Activated B cell treated with CpG ODN at 0.5 μM for 24 hours (primary cell): Measurements from ENCODE around the gene PLAAT3. TPM values are rescaled to one million over a fixed set of nuclear protein-coding genes. Genes with fewer than 3 reads are reported as not detected.

ENCODE experiments used
- ATAC-seq: fragments of 200-7000 bp; cut with Tn5 transposase; one replicate; pipeline ENCODE4 v1.10.0; 2021; ENCODE audit warnings: low read depth, mild to moderate bottlenecking, moderate library complexity
- CTCF ChIA-PET: fragments of 350-600 bp; sonication (Branson Sonifier 250); formaldehyde crosslinking; loops from one replicate; lab custom pipeline; 2021; ENCODE audit warnings: antibody characterized with exemption; lab: Charles Lee
- POLR2A ChIA-PET: fragments of 350-600 bp; sonication (Branson Sonifier 250); formaldehyde crosslinking; loops from one replicate; lab custom pipeline; 2021; ENCODE audit warnings: antibody characterized with exemption; lab: Charles Lee
- DNase-seq: peaks from one replicate; pipeline ENCODE4 v3.0.0; 2022
- H3K27ac Mint-ChIP-seq: one replicate; pipeline ENCODE4 v1.8.0; 2020; ENCODE audit warnings: mixed read lengths
- H3K27me3 Mint-ChIP-seq: one replicate; pipeline ENCODE4 v1.8.0; 2021; ENCODE audit warnings: mixed read lengths
- H3K36me3 Mint-ChIP-seq: one replicate; pipeline ENCODE4 v1.8.0; 2021; ENCODE audit warnings: low read depth, mixed read lengths
- H3K4me1 Mint-ChIP-seq: one replicate; pipeline ENCODE4 v1.8.0; 2021; ENCODE audit warnings: mixed read lengths
- H3K4me3 Mint-ChIP-seq: one replicate; pipeline ENCODE4 v1.8.0; 2020; ENCODE audit warnings: mild to moderate bottlenecking, mixed read lengths
- H3K9me3 Mint-ChIP-seq: one replicate; pipeline ENCODE4 v1.8.0; 2020; ENCODE audit warnings: mixed read lengths
- intact Hi-C: fragments of 100-400 bp; cut with micrococcal nuclease; formaldehyde crosslinking; loops from one replicate; pipeline ENCODE4 v1.15.1; 2024
- total RNA-seq: library from RNA; stranded (reverse); gene quantifications from 2 replicates; pipeline ENCODE4 v1.2.3, GENCODE V29; 2022
- TF ChIP-seq, protein P1 (sequence below): fragments of 200-600 bp; IDR thresholded peaks from one replicate; pipeline ENCODE4 v1.8.0; 2022; ENCODE audit warnings: antibody characterized with exemption, mild to moderate bottlenecking

Gene PLAAT3
- total RNA-seq, result 0.82 and 1.2 TPM in 2 replicates

- H3K4me1 Mint-ChIP-seq, result peaks cover 15% of the 10 kb centered on the region
- ChIA-PET CTCF (no interaction called here), POLR2A (interaction anchor here (0.5 kb wide), 1 partner anchor 1165 kb away, joined by 3 read pairs; no protein-coding TSS in a partner anchor)
- H3K4me3 Mint-ChIP-seq, result peak within 1 kb of the TSS; percentile 81
- TF ChIP-seq, protein P1, sequence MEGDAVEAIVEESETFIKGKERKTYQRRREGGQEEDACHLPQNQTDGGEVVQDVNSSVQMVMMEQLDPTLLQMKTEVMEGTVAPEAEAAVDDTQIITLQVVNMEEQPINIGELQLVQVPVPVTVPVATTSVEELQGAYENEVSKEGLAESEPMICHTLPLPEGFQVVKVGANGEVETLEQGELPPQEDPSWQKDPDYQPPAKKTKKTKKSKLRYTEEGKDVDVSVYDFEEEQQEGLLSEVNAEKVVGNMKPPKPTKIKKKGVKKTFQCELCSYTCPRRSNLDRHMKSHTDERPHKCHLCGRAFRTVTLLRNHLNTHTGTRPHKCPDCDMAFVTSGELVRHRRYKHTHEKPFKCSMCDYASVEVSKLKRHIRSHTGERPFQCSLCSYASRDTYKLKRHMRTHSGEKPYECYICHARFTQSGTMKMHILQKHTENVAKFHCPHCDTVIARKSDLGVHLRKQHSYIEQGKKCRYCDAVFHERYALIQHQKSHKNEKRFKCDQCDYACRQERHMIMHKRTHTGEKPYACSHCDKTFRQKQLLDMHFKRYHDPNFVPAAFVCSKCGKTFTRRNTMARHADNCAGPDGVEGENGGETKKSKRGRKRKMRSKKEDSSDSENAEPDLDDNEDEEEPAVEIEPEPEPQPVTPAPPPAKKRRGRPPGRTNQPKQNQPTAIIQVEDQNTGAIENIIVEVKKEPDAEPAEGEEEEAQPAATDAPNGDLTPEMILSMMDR, result no peak
- ATAC-seq, result peak; percentile 53
- H3K27ac Mint-ChIP-seq, result no peak within 1 kb of the TSS
- no peaks in the 10 kb centered on the region for H3K9me3 Mint-ChIP-seq
- intact Hi-C loops, result loop anchor here (5.0 kb wide), 1 partner anchor 47 kb away; no protein-coding TSS in a partner anchor
- H3K36me3 Mint-ChIP-seq, result no peaks in the 10 kb centered on the region
- DNase-seq, result peak; percentile 29
- peaks cover 4% of the 10 kb centered on the region for H3K27me3 Mint-ChIP-seq
Observed at GRCh38 chr11:63614136-63614671, at the start of gene PLAAT3. Gene PLAAT3, minus strand, starts transcription at chr11:63614433. Its CDS starts 419 bp downstream, at chr11:63614014.

GRCh38 chr11:63663809-63664208 is 49.6 kb upstream of the PLAAT3 start:
- CTCF ChIA-PET, result no interaction called here
- Mint-ChIP-seq H3K36me3 (peaks cover 11% of the 10 kb centered on the region), H3K9me3 (no peaks in the 10 kb centered on the region), H3K27ac (no peak overlapping the region), H3K4me1 (peaks cover 31% of the 10 kb centered on the region), H3K27me3 (no peaks in the 10 kb centered on the region), H3K4me3 (no peak overlapping the region)
- POLR2A ChIA-PET, result no interaction called here
- ATAC-seq, result no peak
- intact Hi-C loops, result no loop called here
- TF ChIP-seq, protein P1, result no peak
- no peak for DNase-seq

DNA sequence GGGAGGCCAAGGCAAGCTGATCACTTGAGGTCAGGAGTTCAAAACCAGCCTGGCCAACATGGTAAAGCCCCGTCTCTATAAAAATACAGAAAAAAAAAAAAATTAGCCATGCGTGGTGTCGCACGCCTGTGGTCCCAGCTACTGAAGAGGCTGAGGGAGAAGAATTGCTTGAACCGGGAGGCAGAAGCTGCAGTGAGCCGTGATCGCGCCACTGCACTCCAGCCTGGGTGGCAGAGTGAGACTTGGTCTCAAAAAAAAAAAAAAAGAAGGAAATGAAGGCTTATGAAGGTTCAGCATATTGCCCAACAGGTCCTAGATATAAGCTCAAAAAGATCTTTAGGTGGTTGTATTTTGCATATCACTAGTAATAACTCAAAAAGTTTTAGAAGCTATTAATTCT is 46.7 kb upstream of the PLAAT3 start:
- ATAC-seq (no peak), DNase-seq (no peak)
- TF ChIP-seq, protein P1, result no peak
- peaks cover 23% of the 10 kb centered on the region for H3K4me1 Mint-ChIP-seq
- intact Hi-C loops, result no loop called here
- CTCF ChIA-PET, result interaction anchor here (1.0 kb wide), 1 partner anchor 22 kb away, joined by 3 read pairs; no protein-coding TSS in a partner anchor
- no peak overlapping the region for H3K4me3 Mint-ChIP-seq
- peaks cover 20% of the 10 kb centered on the region for H3K36me3 Mint-ChIP-seq
- POLR2A ChIA-PET, result no interaction called here
- H3K9me3 Mint-ChIP-seq, result no peaks in the 10 kb centered on the region
- H3K27me3 Mint-ChIP-seq, result no peaks in the 10 kb centered on the region
- H3K27ac Mint-ChIP-seq, result no peak overlapping the region

DNA sequence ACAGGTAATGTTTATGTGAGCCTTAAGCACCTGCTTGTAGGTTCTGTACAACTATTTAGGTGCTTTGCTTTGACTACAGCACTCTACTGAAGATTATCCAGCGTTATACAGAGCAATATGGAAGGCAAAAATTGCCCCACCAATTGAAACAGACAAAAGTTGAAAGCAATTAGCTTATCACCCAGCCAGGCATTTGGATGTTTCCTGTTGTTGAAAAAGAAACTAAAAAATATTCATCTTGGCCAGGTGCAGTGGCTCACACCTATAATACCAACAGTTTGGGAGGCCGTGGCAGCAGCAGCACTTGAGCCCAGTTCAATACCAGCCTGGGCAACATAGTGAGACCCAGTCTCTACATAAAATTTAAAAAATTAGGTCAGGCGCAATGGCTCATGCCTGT is 38.4 kb upstream of the PLAAT3 start:
- DNase-seq (no peak), ATAC-seq (no peak)
- Mint-ChIP-seq H3K27me3 (no peaks in the 10 kb centered on the region), H3K9me3 (no peaks in the 10 kb centered on the region), H3K4me1 (no peaks in the 10 kb centered on the region), H3K27ac (no peak overlapping the region), H3K36me3 (peaks cover 51% of the 10 kb centered on the region), H3K4me3 (no peak overlapping the region)
- TF ChIP-seq, protein P1, result no peak
- intact Hi-C loops, result no loop called here
- POLR2A ChIA-PET, result no interaction called here
- CTCF ChIA-PET, result no interaction called here

GRCh38 chr11:63643205-63643604 is 29.0 kb upstream of the PLAAT3 start:
- Mint-ChIP-seq H3K4me1 (no peaks in the 10 kb centered on the region), H3K36me3 (peaks cover 71% of the 10 kb centered on the region), H3K4me3 (no peak overlapping the region), H3K9me3 (no peaks in the 10 kb centered on the region), H3K27me3 (no peaks in the 10 kb centered on the region), H3K27ac (no peak overlapping the region)
- CTCF ChIA-PET, result no interaction called here
- POLR2A ChIA-PET, result no interaction called here
- ATAC-seq, result no peak
- intact Hi-C loops, result no loop called here
- DNase-seq, result no peak
- TF ChIP-seq, protein P1, result no peak
